GM11168 (cell line): ENCODE data around the gene PRR5L.

Experiments used
- in situ Hi-C: fragments of 300-500 bp; cut with MboI; formaldehyde crosslinking; loops from one replicate; pipeline ENCODE4 v1.12.0; 2022; ENCODE audit warnings: low sequenced_read_pairs; ENCODE audit not compliant: unreplicated experiment

Gene PRR5L, protein sequence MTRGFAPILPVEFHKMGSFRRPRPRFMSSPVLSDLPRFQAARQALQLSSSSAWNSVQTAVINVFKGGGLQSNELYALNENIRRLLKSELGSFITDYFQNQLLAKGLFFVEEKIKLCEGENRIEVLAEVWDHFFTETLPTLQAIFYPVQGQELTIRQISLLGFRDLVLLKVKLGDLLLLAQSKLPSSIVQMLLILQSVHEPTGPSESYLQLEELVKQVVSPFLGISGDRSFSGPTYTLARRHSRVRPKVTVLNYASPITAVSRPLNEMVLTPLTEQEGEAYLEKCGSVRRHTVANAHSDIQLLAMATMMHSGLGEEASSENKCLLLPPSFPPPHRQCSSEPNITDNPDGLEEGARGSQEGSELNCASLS

DNA sequence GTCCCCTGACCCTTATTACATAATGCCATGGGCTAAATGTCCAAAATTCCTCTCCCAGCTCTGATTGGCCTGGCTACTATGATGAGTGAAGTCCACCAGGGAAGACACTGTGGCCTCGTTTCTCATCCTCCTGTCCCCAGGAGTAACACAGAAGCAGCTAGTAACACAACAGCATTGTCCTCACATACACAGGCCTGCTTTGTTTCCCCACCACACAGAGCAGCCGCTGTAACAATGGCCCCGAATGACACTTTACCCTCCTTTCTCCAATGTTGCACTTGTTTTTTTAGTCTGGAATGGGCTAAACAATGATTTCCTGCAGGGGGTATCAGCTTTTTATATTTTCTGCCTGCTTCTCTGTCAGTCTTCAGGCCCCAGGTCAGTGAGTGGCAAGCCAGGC, at the start of gene PRR5L:
PRR5L (plus strand) TSS at position 363 of the 400 bp plus-strand sequence. CDS start 104,834 bp downstream, outside the sequence.
- in situ Hi-C loops = no loop called here

DNA sequence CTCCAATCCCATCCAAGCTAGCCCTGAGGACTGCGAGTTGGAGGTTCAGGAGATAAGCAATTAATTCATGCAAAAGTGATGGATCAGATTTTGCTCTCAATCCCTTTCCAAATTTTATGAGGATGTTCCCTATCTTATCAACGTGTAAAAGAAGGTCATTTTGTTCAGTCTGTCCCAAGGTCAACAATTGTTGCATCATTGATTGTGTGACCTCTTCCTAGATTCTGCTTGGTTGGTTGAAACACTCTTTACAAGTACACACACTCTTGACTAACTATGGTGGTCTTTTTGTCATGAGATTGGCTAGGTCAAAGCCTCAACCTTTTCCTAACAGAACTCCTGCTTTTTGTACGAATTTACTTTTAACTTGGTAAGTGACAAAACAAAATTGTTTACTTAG, 48.6 kb upstream of the PRR5L start:
- in situ Hi-C loops = no loop called here

DNA sequence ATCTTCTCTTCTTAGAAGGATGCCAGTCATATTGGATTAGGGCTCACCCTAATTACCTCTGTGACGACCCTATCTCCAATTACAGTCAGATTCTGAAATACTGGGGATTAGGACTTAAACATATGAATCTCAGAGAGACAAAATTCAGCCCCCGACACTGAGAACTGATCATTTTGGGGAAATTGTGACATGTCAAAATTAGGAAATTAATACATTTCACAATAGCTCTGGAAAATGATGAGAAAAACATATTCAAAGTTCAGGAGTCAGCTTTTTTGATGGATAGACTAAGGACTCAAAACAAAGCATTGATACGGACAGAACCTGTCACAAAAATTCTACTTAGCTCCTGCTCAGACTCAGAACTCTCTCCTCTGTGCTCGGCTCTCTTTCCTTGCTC, 47.7 kb upstream of the PRR5L start:
- in situ Hi-C loops = no loop called here

DNA sequence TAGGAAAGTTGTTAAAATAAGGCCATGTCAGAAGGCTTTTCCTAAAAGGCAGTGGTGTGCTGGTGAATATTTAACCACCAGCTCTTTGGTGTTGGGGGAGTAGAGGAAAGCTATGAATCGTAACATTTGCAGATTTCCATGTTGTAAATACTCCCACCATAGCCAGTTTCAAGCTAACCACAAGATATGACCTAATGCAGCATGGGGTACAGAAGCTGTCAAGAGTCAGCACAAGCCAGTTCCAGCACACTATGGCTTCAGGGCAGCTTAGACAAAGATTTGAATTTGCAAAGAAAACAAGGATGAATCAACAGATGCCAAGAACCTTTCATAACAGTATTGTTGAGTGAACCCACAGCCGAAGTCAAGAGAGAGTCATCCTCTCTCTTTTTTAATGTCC, 46.8 kb upstream of the PRR5L start:
- in situ Hi-C loops = no loop called here

DNA sequence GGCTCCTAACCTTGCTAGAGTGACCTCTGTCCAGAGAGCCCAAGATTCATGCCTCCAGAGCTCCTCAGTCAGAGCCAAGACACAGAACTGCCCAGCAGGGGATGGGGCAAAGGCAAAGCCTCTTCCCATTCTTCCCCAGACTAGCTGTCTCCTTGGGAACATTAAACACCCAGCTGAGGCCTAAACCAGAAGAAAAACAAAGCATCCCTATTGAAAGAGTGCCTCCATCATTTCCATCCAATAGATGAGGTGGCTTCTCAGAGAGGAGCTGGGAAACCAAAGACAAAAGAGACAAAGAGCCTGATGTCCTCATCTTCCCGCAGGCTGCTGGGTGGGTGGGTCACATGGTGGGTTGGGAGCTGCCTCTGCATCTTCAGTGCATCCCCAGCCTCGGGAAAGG, 44.3 kb upstream of the PRR5L start:
- in situ Hi-C loops = loop anchor here (25.0 kb wide), 1 partner anchor 440 kb away; no protein-coding TSS in a partner anchor

DNA sequence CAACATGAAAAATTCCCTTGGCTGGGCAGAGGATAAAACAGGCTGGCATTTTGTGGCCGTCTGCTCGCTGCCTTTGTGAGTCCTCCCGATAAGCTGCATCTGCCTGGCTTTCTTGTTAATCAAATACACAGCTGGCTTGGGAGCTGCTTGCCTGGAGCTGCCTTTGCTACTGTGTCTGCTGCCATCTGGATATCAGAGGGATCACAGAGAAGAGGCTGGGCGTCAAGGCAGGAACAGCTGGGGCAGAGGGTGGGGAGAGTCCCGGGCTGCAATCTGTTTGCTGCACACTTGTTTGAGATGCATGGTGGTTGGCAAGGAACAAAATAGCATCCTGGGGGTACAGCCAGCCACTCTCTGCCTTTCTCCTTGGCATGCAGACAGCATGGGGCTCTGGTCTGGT, 42.9 kb upstream of the PRR5L start:
- in situ Hi-C loops = loop anchor here (25.0 kb wide), 1 partner anchor 441 kb away; no protein-coding TSS in a partner anchor

DNA sequence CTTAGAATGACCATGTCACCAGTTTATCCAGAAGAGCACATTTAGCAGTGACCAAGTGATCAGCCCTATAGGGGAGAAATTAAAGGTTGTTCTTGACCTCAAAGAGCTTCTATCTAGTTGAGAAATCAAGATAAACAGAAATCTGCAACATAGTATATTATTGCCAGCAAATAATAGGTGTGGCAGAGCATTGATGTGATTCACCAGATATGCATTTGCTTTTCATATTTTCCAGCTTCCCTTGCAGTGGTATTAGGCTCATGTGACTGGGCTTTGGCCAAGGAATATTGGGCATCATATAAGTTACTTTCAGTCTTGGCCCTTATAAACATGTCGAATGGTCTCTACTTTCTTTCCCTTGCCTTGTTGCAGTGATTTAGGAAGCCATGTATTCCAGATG, 41.4 kb upstream of the PRR5L start:
- in situ Hi-C loops = loop anchor here (25.0 kb wide), 1 partner anchor 442 kb away; no protein-coding TSS in a partner anchor

DNA sequence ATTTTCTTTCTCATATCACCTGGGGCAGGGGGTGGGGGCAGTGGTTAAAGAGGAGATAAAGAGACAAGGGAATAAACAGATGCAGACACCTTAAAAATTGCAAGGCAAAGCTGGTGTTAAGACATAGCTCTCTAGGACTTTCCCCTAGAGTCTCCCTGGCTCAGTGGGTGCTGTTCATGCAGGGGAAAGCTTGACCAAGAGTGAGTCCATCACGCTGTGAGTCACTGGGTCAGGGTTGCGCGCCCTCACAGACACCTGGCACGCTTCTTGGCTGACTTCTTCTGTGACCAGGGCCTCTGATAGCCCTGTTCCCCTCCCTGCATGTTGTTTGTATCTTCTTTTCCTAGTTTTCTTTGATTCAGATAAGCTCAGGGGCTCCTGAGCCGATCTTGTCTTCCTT, 38.7 kb upstream of the PRR5L start:
- in situ Hi-C loops = loop anchor here (25.0 kb wide), 1 partner anchor 445 kb away; no protein-coding TSS in a partner anchor

DNA sequence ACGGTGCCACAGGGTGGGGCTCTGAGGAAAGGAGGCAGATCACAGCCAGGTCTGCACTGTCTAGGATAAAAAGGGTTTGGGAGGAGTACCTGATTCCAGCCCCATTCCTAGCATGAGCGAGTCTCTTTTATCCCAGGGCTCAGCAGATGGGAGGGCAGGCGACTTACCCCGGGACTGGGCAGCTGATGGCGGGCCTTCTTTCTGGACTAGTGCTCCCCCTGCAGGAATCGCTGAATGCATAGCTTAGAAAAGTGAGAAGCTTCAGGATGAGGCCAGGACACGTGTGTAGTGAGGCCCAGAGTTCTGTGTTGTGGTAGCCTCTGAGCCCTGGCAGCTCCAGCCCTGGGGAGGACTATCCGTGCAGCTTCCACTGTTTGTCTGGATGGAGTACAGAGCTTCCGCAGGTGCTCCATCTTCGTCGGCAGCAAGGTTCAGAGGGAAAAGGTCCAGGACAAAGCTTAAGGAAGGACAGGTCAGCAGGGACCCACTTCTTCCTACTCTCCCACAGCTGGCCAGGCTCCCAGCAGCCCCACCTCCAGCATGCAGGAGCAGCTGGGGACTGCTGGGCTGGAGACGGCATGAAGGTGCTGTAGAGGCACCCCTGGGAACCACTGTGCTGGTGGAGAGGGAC, 37.2 kb upstream of the PRR5L start:
- in situ Hi-C loops = loop anchor here (25.0 kb wide), 1 partner anchor 447 kb away; no protein-coding TSS in a partner anchor

DNA sequence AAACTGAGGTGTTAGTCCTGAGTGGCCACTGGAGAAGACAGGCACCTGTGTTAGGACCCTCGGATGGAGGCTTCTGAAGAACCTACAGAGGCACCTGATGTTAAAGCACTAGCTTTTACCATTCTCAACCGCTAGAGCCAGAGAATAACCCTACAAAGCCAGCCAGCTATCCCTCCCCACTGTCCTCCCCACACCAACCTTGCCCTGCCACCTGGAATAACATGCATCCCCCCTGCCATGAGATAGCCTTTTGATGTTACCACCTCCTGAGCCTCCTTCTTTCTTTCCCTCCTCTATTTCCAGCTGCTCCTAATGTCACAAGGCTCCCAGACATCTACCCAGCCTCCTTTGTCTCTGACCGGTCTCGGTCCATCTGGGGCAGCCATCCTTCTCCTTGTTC, 35.0 kb upstream of the PRR5L start:
- in situ Hi-C loops = loop anchor here (10.0 to 25.0 kb wide), 2 partner anchors 449 to 646 kb away; partner anchors contain the start of gene FJX1

DNA sequence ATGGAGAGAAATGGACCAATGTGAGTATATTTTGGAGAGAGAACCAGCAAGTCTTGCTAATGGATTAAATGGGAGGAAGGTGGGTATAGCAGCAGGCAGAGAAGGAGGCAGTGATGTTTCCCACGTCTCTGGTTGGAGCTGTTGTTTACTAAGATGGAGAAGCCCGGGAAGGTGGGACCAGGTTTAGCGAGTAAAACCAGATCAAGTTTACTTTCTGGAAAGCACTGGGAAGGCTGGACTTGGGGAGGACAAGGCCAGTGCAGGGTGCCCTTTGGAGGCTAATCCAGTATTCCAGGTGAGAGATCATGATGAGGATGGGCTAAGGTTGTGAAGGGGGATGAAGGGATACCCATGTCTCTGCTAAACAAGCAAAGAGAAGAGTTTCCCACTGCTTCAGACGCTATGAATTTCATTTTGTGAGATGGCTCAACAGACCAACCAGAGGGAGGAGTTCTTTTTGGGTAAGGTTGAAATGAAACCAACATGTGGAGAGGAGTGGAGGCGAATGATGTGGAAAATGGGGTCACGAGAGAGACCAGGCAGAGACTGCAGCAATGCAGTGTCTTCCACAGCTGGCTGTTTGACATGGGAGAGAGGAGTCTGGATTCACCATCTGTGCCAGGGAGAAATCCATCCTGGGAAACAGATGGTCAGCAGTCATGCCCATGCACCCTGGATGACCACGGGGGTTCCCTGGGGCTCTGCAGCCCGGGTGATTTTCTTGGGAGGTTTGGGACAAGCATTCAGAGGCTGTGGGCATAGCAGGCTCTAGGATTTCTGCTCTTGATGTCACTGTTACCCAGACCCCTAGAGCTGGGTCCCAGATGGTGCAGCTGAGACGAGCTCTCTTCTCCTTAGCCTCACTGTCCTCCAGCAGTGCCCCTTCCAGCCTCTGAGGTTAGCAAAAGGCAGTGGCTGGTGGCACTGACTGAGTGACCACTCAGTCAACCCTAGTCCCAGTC, 31.8 kb upstream of the PRR5L start:
- in situ Hi-C loops = loop anchor here (10.0 to 25.0 kb wide), 2 partner anchors 452 to 649 kb away; partner anchors contain the start of gene FJX1

DNA sequence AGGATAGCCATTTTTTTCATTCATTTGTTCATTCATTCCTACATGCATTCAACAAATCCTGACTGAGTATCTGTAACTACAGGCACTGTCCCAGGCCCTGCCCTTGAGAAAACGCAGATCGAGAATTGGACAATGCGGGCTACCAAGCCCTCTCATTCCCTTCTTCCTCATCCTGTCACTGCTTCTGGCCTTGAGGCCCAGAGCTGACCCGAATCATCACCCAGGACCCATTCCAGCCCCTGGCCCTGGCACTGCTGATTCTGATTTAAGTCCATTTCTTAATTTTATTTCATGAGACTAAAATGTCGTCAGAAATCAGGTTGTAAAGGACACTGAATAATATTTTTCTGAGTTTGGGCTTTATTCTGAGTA, 31.1 kb upstream of the PRR5L start:
- in situ Hi-C loops = loop anchor here (10.0 to 25.0 kb wide), 2 partner anchors 453 to 650 kb away; partner anchors contain the start of gene FJX1

DNA sequence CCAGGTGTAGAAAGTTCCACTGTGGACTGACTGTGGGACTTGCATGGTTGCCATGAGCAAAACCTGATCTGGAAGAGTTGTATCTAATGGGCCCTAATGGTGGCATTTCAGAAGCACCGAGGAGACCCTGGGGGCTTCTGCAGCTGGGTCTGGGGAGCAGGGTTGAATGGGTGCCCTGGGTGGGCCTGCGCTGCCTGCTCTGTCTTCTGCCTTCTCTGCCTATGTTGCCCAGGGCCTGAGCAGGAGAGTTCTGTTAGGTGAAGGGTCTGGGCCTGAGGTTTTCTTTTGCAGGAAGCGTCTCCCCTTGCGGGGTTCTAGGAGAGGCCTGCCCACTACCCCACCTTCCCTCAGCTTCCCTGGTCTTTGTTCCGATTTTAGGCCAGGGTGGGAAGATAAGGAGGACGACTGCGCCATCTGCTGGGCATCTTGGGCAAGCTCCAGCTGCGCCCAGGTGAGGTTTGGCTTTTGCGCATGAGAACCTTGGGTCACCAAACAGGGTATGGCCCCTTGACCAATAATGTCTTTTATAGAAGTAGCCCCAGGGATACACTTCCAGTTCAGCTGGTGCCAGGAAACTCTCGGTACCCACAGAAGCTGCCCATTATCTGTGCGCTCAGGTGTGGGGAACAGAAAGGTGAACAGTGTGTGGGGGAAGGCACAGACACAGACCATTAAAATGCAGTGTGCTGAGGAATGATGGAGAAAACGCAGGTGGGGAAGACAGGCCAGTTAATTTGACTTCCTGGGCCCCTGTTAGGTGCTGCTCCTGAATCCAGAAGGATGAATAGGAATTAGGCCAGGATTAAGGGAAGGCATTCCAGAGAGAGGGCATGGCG, 30.1 kb upstream of the PRR5L start:
- in situ Hi-C loops = loop anchor here (10.0 to 25.0 kb wide), 2 partner anchors 454 to 651 kb away; partner anchors contain the start of gene FJX1

DNA sequence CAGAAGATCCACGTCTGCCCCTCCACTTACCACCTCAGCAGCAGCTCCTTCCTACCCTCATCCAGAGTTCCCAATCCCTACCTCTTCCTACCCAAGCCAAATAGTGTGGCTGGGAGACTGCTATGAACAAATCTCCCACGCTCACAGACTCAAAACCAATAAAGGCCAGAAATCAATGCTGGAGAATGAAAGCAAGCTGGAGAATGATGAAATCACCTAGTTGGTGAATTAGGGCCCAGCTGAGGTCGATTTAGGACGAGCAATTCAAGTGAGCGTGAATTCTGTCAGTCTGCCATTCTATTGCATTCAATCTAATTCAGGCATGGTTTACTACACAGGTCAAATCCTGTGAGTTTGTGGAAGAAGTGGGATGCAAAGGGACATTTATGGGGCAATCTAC, 29.3 kb upstream of the PRR5L start:
- in situ Hi-C loops = loop anchor here (10.0 to 25.0 kb wide), 2 partner anchors 454 to 652 kb away; partner anchors contain the start of gene FJX1

DNA sequence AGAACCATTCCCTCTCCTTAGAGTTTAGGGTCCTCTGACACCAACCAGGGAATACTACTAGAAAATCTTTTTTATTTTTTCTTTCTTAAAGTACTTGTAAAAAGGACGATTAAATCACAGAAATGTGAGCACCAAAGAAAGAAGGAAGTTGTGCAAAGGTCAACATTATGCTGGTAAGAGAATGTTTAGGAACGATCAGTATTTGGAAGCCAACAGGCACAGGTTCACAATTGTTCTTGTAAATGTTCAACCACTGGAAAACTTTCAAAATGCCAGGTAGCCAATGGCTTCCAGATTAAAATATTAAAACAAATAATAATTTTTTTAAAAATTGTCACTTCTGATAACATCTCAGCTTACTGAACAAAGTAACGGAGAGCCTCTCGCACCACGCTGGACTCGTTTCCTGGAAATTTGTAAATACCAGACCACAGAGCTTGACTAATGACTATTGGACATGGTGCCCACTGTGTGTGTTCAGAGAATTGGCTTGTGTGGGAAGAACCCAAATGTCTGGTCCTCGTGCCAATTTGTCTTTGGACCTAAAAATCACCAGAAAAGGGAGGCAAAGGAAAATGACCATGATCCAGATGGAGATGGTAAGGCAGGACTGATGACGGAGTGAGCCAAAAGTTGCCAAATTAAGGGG, 27.6 kb upstream of the PRR5L start:
- in situ Hi-C loops = loop anchor here (10.0 to 25.0 kb wide), 2 partner anchors 456 to 654 kb away; partner anchors contain the start of gene FJX1

DNA sequence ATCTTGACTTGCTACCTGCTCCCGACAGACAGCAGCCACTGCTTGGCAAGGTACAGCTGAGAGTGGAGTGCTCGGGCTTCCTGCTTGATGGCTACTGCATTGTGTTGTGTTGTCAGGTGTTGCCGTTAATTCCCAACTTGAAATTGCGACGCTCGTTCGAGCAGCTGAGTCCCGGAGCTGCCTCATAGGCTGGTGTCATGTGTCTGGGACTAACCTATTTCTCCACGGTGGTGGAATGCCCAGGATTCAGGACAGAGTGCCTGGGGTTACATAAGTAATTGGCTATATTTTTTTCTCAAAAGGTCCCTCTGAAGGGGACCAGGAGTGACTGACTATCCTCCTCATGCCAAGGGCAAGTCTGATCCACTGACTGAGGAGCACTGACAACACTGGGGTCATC, 25.4 kb upstream of the PRR5L start:
- in situ Hi-C loops = loop anchor here (25.0 kb wide), 1 partner anchor 458 kb away; no protein-coding TSS in a partner anchor

DNA sequence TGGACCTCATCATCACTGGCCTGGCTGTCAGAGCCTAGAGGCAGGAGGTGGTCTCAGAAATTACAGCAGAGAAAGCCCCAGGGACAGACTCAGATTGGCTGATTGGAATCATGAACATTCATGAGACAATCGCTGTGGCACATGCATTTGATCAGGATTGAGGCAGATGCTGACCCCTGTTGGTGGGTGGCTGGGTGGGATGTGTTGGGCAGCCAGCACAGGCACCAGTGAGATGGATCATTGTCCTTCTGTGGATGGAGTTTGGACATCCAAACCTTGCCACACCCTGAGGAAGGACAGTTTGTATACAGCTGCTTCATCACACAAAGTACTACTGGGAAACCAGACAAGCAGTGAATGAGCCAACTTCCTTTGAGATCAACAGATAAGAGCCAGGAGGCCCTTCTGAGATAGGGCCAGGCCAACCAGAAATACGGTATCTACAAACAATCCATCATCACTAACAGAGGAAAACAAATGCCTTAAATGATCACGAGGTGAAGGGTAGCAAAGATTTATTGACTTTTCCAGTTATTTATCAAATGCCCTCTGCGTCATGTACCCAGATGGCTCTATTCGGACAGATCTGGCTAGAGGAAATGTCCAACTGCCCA, 24.2 kb upstream of the PRR5L start:
- in situ Hi-C loops = loop anchor here (25.0 kb wide), 1 partner anchor 460 kb away; no protein-coding TSS in a partner anchor

DNA sequence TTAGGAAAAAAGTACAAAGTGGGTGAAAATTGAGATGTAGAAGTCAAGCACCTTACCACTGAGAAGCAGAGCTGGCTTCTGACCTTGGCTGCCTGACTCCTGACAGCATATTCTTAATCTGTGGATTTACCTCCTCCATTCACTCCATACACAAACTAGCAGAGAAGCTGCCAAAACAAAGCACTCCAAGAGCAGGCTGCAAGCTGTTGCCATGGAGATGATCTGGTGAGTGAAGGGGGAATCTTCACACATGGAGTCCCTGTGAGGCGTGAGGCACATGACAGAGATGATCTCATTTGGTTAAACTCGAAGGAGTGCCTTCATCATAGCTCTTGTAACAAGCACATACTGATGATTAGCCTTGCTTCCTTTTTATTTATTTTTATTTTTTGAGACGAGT, 23.0 kb upstream of the PRR5L start:
- in situ Hi-C loops = loop anchor here (25.0 kb wide), 1 partner anchor 461 kb away; no protein-coding TSS in a partner anchor
